Vagina (tissue), 2 donors: Measurements from ENCODE around the gene PTPRG. TPM values are rescaled to one million over a fixed set of nuclear protein-coding genes. Genes with fewer than 3 reads are reported as not detected.

Source experiments
- DNase-seq, 2 donors: peaks; one replicate each; pipeline ENCODE4 v3.0.0-alpha.2; 2017; ENCODE audit errors: extremely low spot score in 2 of 2
- H3K27ac ChIP-seq: fragments of 200-600 bp; sonication (generic); one replicate; pipeline ENCODE4 v1.5.1; 2019
- H3K27me3 ChIP-seq: fragments of 200-600 bp; sonication (generic); one replicate; pipeline ENCODE4 v1.5.1; 2019
- H3K36me3 ChIP-seq, 2 donors: fragments of 200-600 bp; sonication (generic); one replicate each; pipeline ENCODE4 v1.5.1; 2017 to 2019
- H3K4me1 ChIP-seq: fragments of 200-600 bp; sonication (generic); one replicate; pipeline ENCODE4 v1.5.1; 2019
- H3K4me3 ChIP-seq, 2 donors: fragments of 200-600 bp; sonication (generic); 1 replicate in 1 of 2; 2 replicates in 1 of 2; pipeline ENCODE4 v1.5.1; 2016 to 2019
- H3K9me3 ChIP-seq: fragments of 200-600 bp; sonication (generic); one replicate; pipeline ENCODE4 v1.5.1; 2019
- POLR2A ChIP-seq, 2 donors: fragments of 450-650 bp; IDR thresholded peaks; one replicate each; pipeline ENCODE4 v1.6.1; 2017; ENCODE audit warnings: antibody characterized with exemption in 2 of 2, mild to moderate bottlenecking in 2 of 2, moderate library complexity in 2 of 2
- POLR2AphosphoS5 ChIP-seq, 2 donors: sonication (generic); formaldehyde crosslinking; IDR thresholded peaks; one replicate each; pipeline ENCODE4 v1.9.0; 2017; ENCODE audit warnings: antibody characterized with exemption in 2 of 2, mild to moderate bottlenecking in 2 of 2, low read depth in 1 of 2; ENCODE audit not compliant: insufficient read depth in 1 of 2
- intact Hi-C: fragments of 100-400 bp; cut with DNase I; formaldehyde crosslinking; loops from one replicate; pipeline ENCODE4 v1.15.1; 2023
- small RNA-seq: library from RNA; depleted of rRNA; stranded (forward); fragments of <200 nt; gene quantifications from one replicate; pipeline ENCODE3, GENCODE V24; 2016
- total RNA-seq: library from RNA; depleted of rRNA; stranded (reverse); fragments of >200 nt; gene quantifications from one replicate; pipeline ENCODE4 v1.2.3, GENCODE V29; 2016
- TF ChIP-seq, protein P1 (sequence below), 3 experiments: fragments of 450-650 bp in 2 of 3; fragments of 200-600 bp in 1 of 3; sonication (generic) in 1 of 3; IDR thresholded peaks; one replicate each; pipeline ENCODE4 v1.5.1; 2017 to 2019; ENCODE audit warnings: antibody characterized with exemption in 3 of 3, mild to moderate bottlenecking in 2 of 3, moderate library complexity in 2 of 3

Gene PTPRG
- total RNA-seq, 1 donor from 2014 or later, result 47.6 TPM

DNA sequence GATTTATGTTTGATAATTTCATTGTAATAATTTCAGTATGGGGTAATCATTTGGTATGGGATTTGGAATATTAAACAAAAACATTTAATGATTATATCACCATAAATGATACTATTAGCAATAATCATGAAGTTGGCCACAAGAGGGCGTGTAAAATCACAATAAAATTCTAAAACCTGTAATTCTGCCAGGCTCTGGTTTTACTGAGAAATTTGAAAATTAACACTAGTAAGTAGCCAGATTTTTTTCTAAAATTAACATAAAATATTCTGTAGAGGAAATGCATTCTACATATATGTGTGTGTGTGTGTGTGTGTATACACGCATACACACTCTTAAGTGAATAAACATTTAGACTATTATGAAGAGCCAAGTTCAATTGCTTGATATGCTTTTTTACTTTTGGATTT lies 771.5 kb downstream of the PTPRG start:
- no peak for TF ChIP-seq POLR2A (IDR thresholded peaks at IDR 0.05)
- intact Hi-C loops, result no loop called here
- no peaks in the 10 kb centered on the region for H3K9me3 ChIP-seq
- no peak overlapping the region for H3K4me3 ChIP-seq
- no peaks in the 10 kb centered on the region for H3K4me1 ChIP-seq
- H3K27ac ChIP-seq, result no peak overlapping the region
- no peak for DNase-seq
- no peaks in the 10 kb centered on the region for H3K36me3 ChIP-seq
- H3K27me3 ChIP-seq, result no peaks in the 10 kb centered on the region

DNA sequence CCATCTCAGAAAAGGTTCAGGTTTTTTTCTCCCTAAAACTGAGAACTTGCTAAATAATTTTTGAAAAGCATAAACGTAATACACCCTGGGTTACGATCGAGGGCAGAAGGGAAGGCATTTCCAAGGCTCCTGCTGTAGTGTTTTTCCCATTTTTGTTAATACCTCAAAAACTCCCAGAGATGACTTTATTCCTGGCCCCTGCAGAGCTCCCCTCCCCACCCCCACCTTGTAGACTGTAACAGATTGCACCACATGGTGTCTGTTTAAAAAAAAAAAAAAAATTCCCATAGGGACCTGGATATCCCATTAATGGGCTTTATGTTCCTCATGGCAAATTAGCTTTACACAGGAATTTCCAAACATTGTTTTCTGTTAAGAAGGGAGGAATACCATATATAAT lies 773.8 kb downstream of the PTPRG start:
- TF ChIP-seq POLR2A (IDR thresholded peaks at IDR 0.05), result no peak
- no peak for TF ChIP-seq POLR2AphosphoS5 (IDR thresholded peaks at IDR 0.05; ENCODE audit: insufficient read depth in 1 of 2, low read depth in 1 of 2)
- TF ChIP-seq, protein P1, sequence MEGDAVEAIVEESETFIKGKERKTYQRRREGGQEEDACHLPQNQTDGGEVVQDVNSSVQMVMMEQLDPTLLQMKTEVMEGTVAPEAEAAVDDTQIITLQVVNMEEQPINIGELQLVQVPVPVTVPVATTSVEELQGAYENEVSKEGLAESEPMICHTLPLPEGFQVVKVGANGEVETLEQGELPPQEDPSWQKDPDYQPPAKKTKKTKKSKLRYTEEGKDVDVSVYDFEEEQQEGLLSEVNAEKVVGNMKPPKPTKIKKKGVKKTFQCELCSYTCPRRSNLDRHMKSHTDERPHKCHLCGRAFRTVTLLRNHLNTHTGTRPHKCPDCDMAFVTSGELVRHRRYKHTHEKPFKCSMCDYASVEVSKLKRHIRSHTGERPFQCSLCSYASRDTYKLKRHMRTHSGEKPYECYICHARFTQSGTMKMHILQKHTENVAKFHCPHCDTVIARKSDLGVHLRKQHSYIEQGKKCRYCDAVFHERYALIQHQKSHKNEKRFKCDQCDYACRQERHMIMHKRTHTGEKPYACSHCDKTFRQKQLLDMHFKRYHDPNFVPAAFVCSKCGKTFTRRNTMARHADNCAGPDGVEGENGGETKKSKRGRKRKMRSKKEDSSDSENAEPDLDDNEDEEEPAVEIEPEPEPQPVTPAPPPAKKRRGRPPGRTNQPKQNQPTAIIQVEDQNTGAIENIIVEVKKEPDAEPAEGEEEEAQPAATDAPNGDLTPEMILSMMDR (IDR thresholded peaks at IDR 0.05), result no peak
- Histone ChIP-seq H3K27me3 (no peaks in the 10 kb centered on the region), H3K27ac (no peak overlapping the region), H3K36me3 (no peaks in the 10 kb centered on the region), H3K4me1 (no peaks in the 10 kb centered on the region), H3K9me3 (no peaks in the 10 kb centered on the region), H3K4me3 (no peak overlapping the region)
- intact Hi-C loops, result no loop called here
- no peak for DNase-seq

DNA sequence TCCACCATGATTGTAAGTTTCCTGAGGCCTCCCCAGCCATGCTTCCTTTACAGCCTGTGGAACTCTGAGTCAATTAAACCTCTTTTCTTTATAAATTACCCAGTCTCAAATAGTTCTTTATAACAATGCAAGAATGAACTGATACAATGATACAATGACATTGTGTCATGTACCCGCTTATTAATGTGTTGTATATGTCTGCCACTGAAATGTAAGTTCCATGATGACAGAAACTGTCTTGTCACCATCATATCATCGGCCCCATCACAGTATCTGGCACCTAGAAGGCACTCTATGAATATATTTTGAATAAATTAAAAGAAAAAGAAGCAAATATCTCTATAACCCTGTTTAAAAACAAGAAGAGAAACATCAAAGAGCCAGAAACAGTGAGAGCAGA lies 782.4 kb downstream of the PTPRG start:
- DNase-seq, result no peak
- no peak overlapping the region for H3K27ac ChIP-seq
- intact Hi-C loops, result no loop called here

More for the DNA sequence above, 782.4 kb downstream of the PTPRG start:
- Histone ChIP-seq H3K36me3 (no peaks in the 10 kb centered on the region), H3K4me1 (no peaks in the 10 kb centered on the region), H3K4me3 (no peak overlapping the region), H3K27me3 (no peaks in the 10 kb centered on the region), H3K9me3 (no peaks in the 10 kb centered on the region)
- TF ChIP-seq POLR2A (IDR thresholded peaks at IDR 0.05), result no peak
- TF ChIP-seq POLR2AphosphoS5 (IDR thresholded peaks at IDR 0.05; ENCODE audit: insufficient read depth in 1 of 2, low read depth in 1 of 2), result no peak
- TF ChIP-seq, protein P1 (IDR thresholded peaks at IDR 0.05), result no peak

Small RNA genes lying within 50 kb of the gene (small RNA-seq; reads per million reads assigned to genes)
- gene RF00019 (not detected), gene RNU2-10P (not detected)
